H7 (cell line): ENCODE data around the gene PRAC1. TPM values are rescaled to one million over a fixed set of nuclear protein-coding genes. Genes with fewer than 3 reads are reported as not detected.

Experiments used
- DNase-seq: peaks from one replicate; pipeline ENCODE4 v3.0.0; 2012
- H3K27me3 ChIP-seq: 2 replicates; pipeline ENCODE4 v1.6.0; 2011; ENCODE audit warnings: mild to moderate bottlenecking, low read length; ENCODE audit not compliant: control insufficient read depth, insufficient read depth
- H3K36me3 ChIP-seq: replicated peaks from 2 replicates; pipeline ENCODE4 v1.5.1; 2011; ENCODE audit warnings: low read length; ENCODE audit not compliant: control insufficient read depth, insufficient read depth
- H3K4me3 ChIP-seq: 2 replicates; pipeline ENCODE4 v1.5.1; 2011; ENCODE audit warnings: low read depth, mild to moderate bottlenecking, control low read depth, low read length, moderate library complexity; ENCODE audit not compliant: insufficient read depth
- total RNA-seq: library from RNA; depleted of rRNA; stranded (reverse); fragments of >200 nt; shearing (Covaris generic); gene quantifications from 2 replicates; pipeline ENCODE4 v1.2.3, GENCODE V29; 2014; rRNA removed

The PRAC1 gene
- total RNA-seq, result 156 and 173 TPM in 2 replicates

DNA sequence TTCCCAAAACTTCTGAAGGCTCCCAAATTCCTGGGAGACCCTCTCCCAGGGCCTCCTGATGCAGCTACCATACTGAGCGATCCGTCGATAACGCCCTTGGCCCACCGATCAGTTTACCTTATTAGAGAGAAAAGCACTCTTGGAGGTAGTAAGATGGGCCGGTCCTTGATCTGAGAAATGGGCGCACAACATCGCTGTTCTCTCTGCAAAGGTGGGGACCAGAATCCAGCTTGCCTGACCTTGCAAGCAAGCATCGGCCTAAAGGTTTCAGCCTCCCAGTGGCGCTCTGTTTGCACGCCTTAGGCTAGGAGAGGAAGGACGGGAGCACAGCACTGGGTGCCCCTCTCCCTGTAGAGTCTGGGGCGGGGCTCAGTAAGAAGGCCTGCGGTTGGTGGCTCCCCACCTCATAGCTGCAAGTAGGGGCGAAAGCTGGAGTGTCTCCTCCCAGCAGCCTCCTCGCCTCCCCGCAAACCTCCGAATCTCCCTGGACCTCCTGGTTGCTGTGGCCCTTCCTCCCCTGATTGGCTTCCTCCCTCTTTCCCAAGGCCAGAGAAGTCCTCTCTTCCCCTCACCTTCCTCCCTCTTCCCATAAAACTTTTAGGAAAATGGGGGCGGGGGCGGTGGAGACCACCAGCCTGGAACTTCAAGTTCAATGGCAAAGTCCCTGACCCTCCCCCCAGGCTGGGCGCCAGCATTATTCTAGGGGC, at the start of gene PRAC1:
TSS of gene PRAC1 (minus strand) at position 318 of the 707 bp plus-strand sequence. CDS start at position 192, 126 bp downstream.
- DNase-seq, result no peak
- Histone ChIP-seq H3K36me3 (no peaks in the 10 kb centered on the region), H3K4me3 (peak within 1 kb of the TSS; percentile 59), H3K27me3 (peaks cover 98% of the 10 kb centered on the region)

DNA sequence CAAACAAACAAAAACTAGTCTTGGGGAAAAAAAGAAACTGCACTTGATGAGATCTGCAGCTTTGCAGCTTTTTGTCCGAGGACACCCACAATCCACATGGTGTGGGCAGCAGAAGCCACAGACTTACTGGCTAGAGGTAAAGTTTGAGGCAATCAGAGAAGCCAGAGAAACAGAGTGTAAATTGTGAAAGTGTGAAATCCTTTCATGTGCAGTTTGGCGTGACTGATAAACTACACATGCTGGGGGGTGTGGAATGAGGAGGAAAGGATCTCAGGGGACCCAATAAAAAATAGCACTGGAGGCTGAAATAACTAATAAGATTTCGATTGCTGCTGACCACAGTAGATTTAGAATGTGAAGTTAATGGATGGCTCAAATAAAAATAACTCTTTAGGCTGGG, 48.6 kb upstream of the PRAC1 start:
- Histone ChIP-seq H3K4me3 (no peak overlapping the region), H3K27me3 (no peaks in the 10 kb centered on the region), H3K36me3 (no peaks in the 10 kb centered on the region)
- DNase-seq, result no peak

DNA sequence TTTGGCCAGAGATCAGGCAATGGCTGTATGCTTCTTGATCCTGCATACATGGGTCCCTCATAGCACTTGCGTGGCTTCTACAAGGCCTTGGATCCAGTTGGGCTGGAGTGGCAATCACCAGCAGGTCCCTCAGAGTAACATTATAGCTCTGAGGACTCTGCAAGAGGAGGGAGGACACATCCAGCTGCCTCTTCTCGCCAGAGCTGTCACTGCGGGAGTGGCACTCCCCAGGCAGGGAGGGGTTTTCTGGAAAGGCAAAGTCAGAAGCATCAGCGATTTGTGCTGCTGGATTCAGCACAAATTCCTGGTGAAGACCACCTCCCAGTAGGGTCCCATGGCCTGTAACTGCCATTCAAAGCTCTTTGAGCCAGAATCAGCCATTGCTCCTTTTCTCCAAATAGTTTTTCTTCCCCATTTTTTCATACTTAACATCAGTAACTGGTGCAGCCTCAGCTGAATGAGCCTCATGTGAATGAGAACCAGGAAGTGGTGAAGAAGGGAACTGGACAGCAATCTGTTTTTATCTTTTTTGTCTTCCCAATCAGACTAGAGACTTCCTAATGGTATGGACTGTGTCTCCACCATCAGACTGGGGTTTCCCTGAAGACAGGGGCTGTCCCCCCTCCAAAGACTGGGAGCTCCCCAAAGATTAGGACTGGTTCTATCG, 46.8 kb upstream of the PRAC1 start:
- DNase-seq, result no peak
- no peaks in the 10 kb centered on the region; the same call in 1 of the 2 replicates for H3K27me3 ChIP-seq

DNA sequence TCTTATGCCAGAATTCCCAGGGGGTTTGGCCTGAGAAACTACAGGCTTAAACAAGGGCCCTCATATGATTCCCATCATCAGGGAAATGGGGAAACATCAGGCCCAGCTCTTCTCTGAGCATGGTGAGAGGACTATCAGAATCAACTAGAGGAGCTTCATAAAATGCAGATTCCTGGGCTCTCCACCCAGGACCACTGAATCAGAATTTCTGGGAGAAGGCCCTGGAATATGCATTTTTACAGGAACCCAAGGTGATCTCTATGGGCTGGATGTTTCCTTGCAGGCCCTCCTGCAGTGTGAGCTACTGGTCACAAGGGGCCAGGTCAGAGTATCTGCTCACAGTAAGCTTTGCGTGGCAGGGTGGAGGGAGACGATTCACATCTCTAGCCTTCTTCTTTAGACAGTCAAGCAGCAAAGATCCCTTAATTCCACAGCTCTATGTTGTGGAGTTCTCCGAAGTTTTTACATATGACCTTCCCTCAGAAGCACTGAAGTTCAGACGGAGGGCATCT, 45.0 kb upstream of the PRAC1 start:
- H3K27me3 ChIP-seq, result peaks cover 2% of the 10 kb centered on the region
- H3K4me3 ChIP-seq, result no peak overlapping the region
- no peaks in the 10 kb centered on the region for H3K36me3 ChIP-seq
- no peak for DNase-seq

More for the DNA sequence above, 46.8 kb upstream of the PRAC1 start:
- Histone ChIP-seq H3K36me3 (no peaks in the 10 kb centered on the region), H3K4me3 (no peak overlapping the region)

DNA sequence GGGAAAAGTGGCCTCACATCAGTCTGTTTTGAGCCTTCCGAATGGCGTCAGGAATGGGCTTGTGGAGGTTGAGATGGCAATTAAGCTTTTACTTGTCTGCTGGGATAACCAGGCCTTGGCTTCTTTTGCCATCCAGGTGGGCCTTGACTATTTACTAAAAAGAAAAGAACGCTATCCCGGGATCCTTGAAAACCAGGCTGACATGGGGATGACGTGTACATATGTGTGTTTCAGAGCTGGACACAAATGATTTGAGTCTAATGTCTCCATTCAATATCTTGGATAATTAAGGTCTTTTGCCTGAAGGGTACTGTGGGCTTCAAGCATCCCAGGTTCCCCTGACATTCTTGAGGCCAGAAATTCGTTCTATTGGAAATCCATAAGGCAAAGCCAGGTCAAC, 38.8 kb upstream of the PRAC1 start:
- no peak for DNase-seq
- Histone ChIP-seq H3K27me3 (peaks cover 30% of the 10 kb centered on the region), H3K36me3 (no peaks in the 10 kb centered on the region), H3K4me3 (no peak overlapping the region)

DNA sequence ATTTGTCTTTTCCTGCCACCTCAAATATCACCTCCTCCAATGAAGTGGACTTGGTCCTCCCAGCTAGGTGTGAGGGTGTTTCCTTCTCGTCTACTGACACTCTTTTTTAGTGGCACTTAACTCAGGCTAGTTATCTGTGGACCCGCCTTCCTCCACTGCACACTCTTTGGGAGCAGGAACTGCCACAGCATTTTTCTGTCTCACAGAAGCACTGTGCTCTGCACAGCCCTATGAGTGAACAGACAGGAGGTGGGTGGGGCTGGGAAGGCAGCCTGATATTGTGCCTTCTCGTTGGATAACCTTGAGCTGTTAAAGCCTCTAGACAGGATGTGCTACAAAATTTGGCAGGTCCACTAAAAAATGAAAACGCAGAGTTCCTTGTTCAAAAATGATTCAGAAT, 38.1 kb upstream of the PRAC1 start:
- peaks cover 37% of the 10 kb centered on the region for H3K27me3 ChIP-seq
- no peaks in the 10 kb centered on the region for H3K36me3 ChIP-seq
- DNase-seq, result no peak

GRCh38 chr17:48759288-48759687, 37.0 kb upstream of the PRAC1 start:
- H3K36me3 ChIP-seq, result no peaks in the 10 kb centered on the region
- DNase-seq, result no peak
- peaks cover 48% of the 10 kb centered on the region for H3K27me3 ChIP-seq
- no peak overlapping the region for H3K4me3 ChIP-seq

More for the DNA sequence above, 38.1 kb upstream of the PRAC1 start:
- H3K4me3 ChIP-seq, result no peak overlapping the region

DNA sequence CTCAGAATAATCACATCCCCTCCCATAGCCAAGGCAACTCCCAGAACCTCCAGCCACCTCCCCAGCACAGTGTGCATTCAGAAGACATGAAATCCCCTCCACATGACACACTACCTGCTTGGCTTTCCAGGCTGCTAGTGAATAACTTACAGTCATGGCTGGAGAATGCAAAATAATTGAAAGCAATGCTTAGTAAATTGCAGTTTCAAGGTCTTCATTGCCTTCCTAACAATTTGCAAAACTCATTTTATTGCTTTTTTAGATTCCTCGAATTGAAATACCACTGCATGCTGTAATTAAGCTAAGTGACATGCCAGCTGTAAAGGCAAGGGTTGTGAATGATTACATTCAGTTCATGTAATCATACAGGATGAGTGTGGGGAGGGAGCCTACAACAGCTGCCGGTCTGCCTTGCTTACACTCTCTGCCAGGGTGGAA, 35.2 kb upstream of the PRAC1 start:
- Histone ChIP-seq H3K36me3 (no peaks in the 10 kb centered on the region), H3K4me3 (no peak overlapping the region), H3K27me3 (peaks cover 63% of the 10 kb centered on the region)
- DNase-seq, result no peak

DNA sequence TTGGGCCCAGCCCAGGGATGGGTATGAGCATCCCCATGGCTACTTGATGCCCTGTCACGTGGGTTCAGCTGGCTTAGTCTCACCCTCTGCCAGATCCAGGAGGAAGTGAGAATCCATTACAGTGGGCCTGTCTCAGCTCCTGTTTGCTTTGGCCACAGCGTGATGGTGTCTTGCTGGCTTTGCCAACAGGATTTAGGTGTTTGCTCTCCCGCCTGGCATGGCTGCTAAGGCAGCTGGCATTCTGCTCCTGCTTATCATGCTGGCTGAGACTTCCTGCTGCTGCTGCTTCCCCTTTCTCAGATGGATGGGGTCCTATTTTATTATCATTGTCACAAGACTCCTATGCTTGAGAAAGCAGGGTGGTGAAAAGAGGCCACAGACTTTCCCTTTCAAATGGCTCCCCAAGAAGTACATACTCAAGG, 34.5 kb upstream of the PRAC1 start:
- H3K4me3 ChIP-seq, result no peak overlapping the region
- H3K36me3 ChIP-seq, result no peaks in the 10 kb centered on the region
- DNase-seq, result no peak
- H3K27me3 ChIP-seq, result peaks cover 70% of the 10 kb centered on the region

DNA sequence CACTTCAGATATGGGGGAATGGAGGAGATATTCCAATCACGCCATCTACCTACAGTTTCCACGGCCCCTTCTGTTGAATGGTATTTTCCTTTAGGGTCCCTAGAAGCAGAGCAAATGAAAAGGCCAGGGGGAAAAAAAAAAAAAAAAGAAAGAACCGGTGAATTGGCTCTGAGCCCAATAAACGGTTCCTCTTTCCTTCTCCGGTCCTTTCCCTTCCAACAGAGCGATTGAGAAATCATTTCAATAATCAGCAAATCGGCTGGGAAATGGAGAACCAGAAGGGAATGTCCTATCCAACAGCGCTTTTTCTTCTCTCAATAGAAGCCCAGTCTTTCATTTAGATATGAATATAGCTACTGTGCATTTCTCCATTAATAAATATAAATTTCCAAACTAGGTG, 33.0 kb upstream of the PRAC1 start:
- peaks cover 85% of the 10 kb centered on the region for H3K27me3 ChIP-seq
- H3K36me3 ChIP-seq, result no peaks in the 10 kb centered on the region
- no peak for DNase-seq
- no peak overlapping the region; the same call in 1 of the 2 replicates for H3K4me3 ChIP-seq

- no peaks in the 10 kb centered on the region for H3K36me3 ChIP-seq
- peak; percentile 84 for DNase-seq
- peak overlapping the region; percentile 21; the same call in 1 of the 2 replicates for H3K4me3 ChIP-seq
- H3K27me3 ChIP-seq, result peaks cover 92% of the 10 kb centered on the region
Measured at GRCh38 chr17:48754500-48755261, 32.4 kb upstream of the PRAC1 start.

DNA sequence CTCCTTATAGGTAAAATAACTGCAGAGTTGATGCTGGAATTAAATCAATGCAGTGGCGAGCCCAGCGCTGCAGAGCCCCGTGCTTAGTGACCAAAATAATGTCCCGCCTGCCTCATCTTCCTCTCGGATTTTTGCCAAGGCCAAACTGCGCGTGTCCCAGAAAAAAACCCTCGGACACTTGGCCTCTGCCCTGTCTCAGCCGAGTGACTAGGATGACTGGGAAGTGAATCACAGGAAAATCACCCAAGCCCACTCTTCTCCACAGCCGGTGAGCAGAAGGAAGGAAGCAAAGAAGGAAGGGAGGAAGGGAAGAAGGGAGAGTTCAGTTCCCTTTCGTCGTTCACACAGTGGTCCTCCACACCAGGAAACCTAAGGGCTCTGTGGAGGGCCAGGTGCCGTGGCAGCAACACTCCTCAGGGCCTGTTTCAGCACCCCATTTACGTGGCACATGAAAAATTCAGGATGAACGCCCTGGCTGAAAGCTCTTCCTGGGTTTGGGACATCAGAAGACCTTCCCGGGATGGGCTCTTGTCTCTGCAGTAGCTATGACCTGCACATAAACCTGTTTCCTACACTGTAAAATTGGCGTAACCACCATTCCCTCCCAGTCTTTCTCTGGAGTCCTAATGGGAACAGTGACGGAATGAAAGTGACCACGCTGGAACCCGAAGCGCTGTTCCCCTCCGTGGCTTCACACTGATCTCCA, 31.6 kb upstream of the PRAC1 start:
- Histone ChIP-seq H3K4me3 (no peak overlapping the region), H3K36me3 (no peaks in the 10 kb centered on the region), H3K27me3 (peaks cover 97% of the 10 kb centered on the region)
- no peak for DNase-seq

GRCh38 chr17:48752399-48753288, 30.3 kb upstream of the PRAC1 start:
- no peaks in the 10 kb centered on the region for H3K36me3 ChIP-seq
- peaks cover 99% of the 10 kb centered on the region for H3K27me3 ChIP-seq
- H3K4me3 ChIP-seq, result no peak overlapping the region
- peak; percentile 64 for DNase-seq
